Parathyroid adenoma (tissue), 2 donors: Measurements from ENCODE around the gene HLF.

ENCODE experiments used
- H2AFZ ChIP-seq: fragments of 300-600 bp; sonication (generic); one replicate; pipeline ENCODE4 v1.7.0; 2017; ENCODE audit warnings: antibody characterized with exemption, mild to moderate bottlenecking
- H3K27ac ChIP-seq: fragments of 300-600 bp; sonication (generic); one replicate; pipeline ENCODE4 v1.7.0; 2017
- H3K27me3 ChIP-seq: fragments of 300-600 bp; sonication (generic); one replicate; pipeline ENCODE4 v1.7.0; 2017; ENCODE audit warnings: low read length; ENCODE audit not compliant: control insufficient read depth, insufficient read depth
- H3K36me3 ChIP-seq: fragments of 300-600 bp; sonication (generic); one replicate; pipeline ENCODE4 v1.7.0; 2017; ENCODE audit warnings: low read length; ENCODE audit not compliant: control insufficient read depth, insufficient read depth
- H3K4me1 ChIP-seq: fragments of 300-600 bp; sonication (generic); one replicate; pipeline ENCODE4 v1.7.0; 2017; ENCODE audit warnings: control low read depth
- H3K4me2 ChIP-seq: fragments of 300-600 bp; sonication (generic); one replicate; pipeline ENCODE4 v1.7.0; 2017; ENCODE audit warnings: low read length
- H3K4me3 ChIP-seq: fragments of 300-600 bp; sonication (generic); one replicate; pipeline ENCODE4 v1.7.0; 2017; ENCODE audit warnings: low read depth, low read length
- H3K79me2 ChIP-seq: fragments of 300-600 bp; sonication (generic); one replicate; pipeline ENCODE4 v1.7.0; 2017; ENCODE audit warnings: control low read depth
- H3K9ac ChIP-seq: fragments of 300-600 bp; sonication (generic); one replicate; pipeline ENCODE4 v1.7.0; 2017; ENCODE audit warnings: mild to moderate bottlenecking
- H3K9me3 ChIP-seq: fragments of 300-600 bp; sonication (generic); one replicate; pipeline ENCODE4 v1.7.0; 2017; ENCODE audit warnings: low read length; ENCODE audit not compliant: control insufficient read depth
- TF ChIP-seq, protein P1 (sequence below): fragments of 300-600 bp; sonication (generic); IDR thresholded peaks from one replicate; pipeline ENCODE4 v1.7.0; 2017; ENCODE audit warnings: antibody characterized with exemption, mild to moderate bottlenecking
- donor health status: primary hyperparathyroidism.

Gene HLF

DNA sequence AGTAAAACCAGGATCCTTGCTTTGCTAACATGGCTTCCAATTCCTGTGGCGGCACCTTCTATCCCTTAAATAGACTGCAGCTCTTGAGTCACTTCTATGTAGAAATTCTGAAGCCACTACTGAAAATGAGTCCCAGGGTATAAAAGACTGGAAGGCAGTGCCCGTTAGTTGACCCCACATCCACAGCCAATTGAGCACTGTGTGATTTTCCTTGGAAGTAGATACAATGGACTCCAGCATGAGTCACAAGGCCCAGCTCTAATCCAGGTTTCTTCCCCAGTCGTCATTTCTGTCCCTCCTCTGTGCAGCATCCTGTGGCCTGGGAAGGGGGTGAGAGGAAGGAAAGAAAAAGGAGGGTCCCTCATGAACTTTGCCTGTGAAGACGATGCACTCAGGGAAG, 69.5 kb downstream of the HLF start:
- no peak overlapping the region for H3K4me3 ChIP-seq
- no peaks in the 10 kb centered on the region for H3K9me3 ChIP-seq
- no peaks in the 10 kb centered on the region for H3K27me3 ChIP-seq
- H2AFZ ChIP-seq: no peak overlapping the region
- H3K27ac ChIP-seq: no peak overlapping the region
- peaks cover 4% of the 10 kb centered on the region for H3K4me1 ChIP-seq
- H3K9ac ChIP-seq: no peak overlapping the region
- no peaks in the 10 kb centered on the region for H3K36me3 ChIP-seq
- no peak overlapping the region for H3K4me2 ChIP-seq
- H3K79me2 ChIP-seq: no peaks in the 10 kb centered on the region
- TF ChIP-seq, protein P1, sequence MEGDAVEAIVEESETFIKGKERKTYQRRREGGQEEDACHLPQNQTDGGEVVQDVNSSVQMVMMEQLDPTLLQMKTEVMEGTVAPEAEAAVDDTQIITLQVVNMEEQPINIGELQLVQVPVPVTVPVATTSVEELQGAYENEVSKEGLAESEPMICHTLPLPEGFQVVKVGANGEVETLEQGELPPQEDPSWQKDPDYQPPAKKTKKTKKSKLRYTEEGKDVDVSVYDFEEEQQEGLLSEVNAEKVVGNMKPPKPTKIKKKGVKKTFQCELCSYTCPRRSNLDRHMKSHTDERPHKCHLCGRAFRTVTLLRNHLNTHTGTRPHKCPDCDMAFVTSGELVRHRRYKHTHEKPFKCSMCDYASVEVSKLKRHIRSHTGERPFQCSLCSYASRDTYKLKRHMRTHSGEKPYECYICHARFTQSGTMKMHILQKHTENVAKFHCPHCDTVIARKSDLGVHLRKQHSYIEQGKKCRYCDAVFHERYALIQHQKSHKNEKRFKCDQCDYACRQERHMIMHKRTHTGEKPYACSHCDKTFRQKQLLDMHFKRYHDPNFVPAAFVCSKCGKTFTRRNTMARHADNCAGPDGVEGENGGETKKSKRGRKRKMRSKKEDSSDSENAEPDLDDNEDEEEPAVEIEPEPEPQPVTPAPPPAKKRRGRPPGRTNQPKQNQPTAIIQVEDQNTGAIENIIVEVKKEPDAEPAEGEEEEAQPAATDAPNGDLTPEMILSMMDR: no peak

DNA sequence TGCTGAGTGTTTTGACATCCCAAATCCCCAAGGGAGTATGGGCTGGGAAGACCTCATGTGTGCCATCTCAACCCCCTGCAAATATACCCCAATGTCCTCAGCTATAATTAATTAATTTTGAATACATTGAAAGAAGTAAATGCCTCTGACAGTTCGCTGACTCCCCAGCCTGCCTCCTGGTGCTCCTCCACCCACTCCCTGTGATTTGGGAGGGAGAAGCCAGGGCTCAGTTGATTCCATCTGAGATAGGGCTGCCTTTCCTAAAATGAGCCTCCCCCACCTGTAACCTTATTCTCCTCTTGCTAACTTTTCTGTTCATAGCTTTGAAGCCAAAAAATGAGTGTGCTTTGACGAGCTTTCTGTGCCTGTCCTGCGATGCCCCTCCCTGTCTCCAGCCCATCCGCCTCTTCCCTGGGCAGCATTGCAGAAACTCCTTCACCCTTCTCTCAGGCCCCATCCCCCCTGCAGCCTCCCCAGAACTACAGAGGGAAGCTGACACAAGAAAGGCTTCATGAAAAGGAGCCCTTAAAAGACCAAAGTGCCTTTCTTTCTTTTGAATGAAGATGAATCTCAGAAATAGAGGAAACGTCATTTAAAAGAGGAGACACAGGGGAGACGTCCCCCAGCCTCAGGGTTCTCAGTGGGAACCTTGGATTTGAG, 70.3 kb downstream of the HLF start:
- TF ChIP-seq, protein P1: no peak
- no peak overlapping the region for H3K9ac ChIP-seq
- no peak overlapping the region for H2AFZ ChIP-seq
- no peaks in the 10 kb centered on the region for H3K79me2 ChIP-seq
- H3K4me2 ChIP-seq: no peak overlapping the region
- H3K27me3 ChIP-seq: no peaks in the 10 kb centered on the region
- H3K4me3 ChIP-seq: no peak overlapping the region
- no peak overlapping the region for H3K27ac ChIP-seq
- H3K36me3 ChIP-seq: no peaks in the 10 kb centered on the region
- H3K4me1 ChIP-seq: peaks cover 4% of the 10 kb centered on the region
- H3K9me3 ChIP-seq: no peaks in the 10 kb centered on the region

DNA sequence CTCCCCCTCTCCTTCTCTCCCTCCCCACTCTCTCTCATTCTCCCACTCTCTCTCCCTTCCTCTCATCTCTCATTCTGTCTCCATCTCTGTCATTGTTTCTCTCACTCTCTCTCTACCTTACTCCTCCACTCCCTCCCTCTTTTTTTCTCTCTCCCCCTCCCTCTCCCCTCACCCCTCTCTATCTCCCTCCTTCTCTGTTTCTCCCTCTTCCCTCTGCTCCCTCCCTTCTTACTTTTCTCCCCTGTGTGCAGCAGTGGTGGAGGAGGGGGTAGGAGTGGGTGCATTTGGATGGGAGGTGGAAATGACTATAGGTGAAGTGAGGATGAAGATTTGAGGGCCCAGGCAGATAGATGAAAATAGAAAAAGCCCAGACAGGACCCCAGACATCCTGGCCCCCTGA, 70.9 kb downstream of the HLF start:
- H3K4me3 ChIP-seq: no peak overlapping the region
- peaks cover 4% of the 10 kb centered on the region for H3K4me1 ChIP-seq
- no peak overlapping the region for H3K4me2 ChIP-seq
- H3K9me3 ChIP-seq: no peaks in the 10 kb centered on the region
- no peak overlapping the region for H3K9ac ChIP-seq
- no peaks in the 10 kb centered on the region for H3K27me3 ChIP-seq
- H2AFZ ChIP-seq: no peak overlapping the region
- H3K36me3 ChIP-seq: no peaks in the 10 kb centered on the region
- no peaks in the 10 kb centered on the region for H3K79me2 ChIP-seq
- H3K27ac ChIP-seq: no peak overlapping the region
- TF ChIP-seq, protein P1: no peak

DNA sequence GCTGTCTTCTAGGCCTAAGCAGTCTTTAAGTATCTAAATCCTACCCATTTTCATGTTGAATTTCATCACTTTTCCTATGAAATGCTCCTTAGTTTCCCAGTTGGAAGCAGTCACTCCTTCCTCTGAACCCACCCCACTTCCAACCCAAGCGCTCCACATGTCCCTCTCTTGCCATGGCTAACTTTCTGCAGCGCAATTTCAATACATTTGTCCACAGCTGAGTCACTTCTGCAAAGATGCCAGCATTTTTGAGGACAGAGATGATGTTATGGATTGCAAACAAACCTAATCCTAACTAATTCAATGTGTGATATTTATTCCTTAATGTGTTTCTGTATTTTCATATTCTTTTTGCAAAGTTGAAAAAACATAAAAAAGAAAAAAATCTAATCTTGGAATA, 71.7 kb downstream of the HLF start:
- Histone ChIP-seq H3K36me3 (no peaks in the 10 kb centered on the region), H3K4me2 (no peak overlapping the region), H3K9me3 (no peaks in the 10 kb centered on the region), H2AFZ (no peak overlapping the region), H3K4me3 (no peak overlapping the region), H3K4me1 (peaks cover 4% of the 10 kb centered on the region), H3K27me3 (no peaks in the 10 kb centered on the region), H3K27ac (no peak overlapping the region), H3K79me2 (no peaks in the 10 kb centered on the region), H3K9ac (no peak overlapping the region)
- TF ChIP-seq, protein P1: no peak

DNA sequence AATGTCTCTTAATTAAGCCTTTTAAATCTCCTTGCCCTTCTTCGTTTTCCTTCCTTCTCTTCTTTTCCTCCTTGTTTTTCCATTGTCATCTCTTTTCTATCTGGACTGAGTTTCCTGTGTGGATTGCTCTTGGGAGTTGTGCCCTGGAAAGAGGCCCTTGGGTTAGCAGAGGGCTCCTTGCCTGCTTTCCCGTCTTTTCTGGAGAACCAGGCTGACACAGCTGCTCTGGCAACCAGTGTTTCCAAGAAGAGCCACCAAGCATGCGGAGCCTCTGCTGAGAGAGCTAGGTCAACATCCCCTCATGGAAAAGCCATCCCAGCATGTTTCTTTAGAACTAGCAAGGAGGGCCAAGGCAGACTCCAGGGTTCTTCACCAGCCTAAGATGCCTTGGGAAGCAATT, 75.4 kb downstream of the HLF start:
- H3K4me1 ChIP-seq: peaks cover 13% of the 10 kb centered on the region
- H3K4me3 ChIP-seq: no peak overlapping the region
- H3K27ac ChIP-seq: no peak overlapping the region
- no peaks in the 10 kb centered on the region for H3K36me3 ChIP-seq
- TF ChIP-seq, protein P1: no peak
- no peaks in the 10 kb centered on the region for H3K9me3 ChIP-seq
- H3K79me2 ChIP-seq: no peaks in the 10 kb centered on the region
- H3K4me2 ChIP-seq: no peak overlapping the region
- no peaks in the 10 kb centered on the region for H3K27me3 ChIP-seq
- no peak overlapping the region for H2AFZ ChIP-seq
- no peak overlapping the region for H3K9ac ChIP-seq
